Mesendoderm (in vitro differentiated cells): ENCODE results near the gene COQ10A.

ENCODE experiments used
- DNase-seq: peaks from one replicate; pipeline ENCODE4 v3.0.0; 2013
- H2AK5ac ChIP-seq: 2 replicates; pipeline ENCODE4 v1.6.1; 2013; ENCODE audit warnings: low read length, inconsistent platforms
- H2BK120ac ChIP-seq: 2 replicates; pipeline ENCODE4 v1.6.1; 2013; ENCODE audit warnings: low read depth, mild to moderate bottlenecking, low read length, moderate library complexity, mixed read lengths
- H2BK15ac ChIP-seq: replicated peaks from 2 replicates; pipeline ENCODE4 v1.6.1; 2013; ENCODE audit warnings: low read depth, mild to moderate bottlenecking, moderate library complexity
- H2BK5ac ChIP-seq: 2 replicates; pipeline ENCODE4 v1.6.1; 2013; ENCODE audit warnings: low read length, inconsistent platforms
- H3K18ac ChIP-seq: 2 replicates; pipeline ENCODE4 v1.6.1; 2013; ENCODE audit warnings: mild to moderate bottlenecking, low read length, mixed read lengths
- H3K23ac ChIP-seq: one replicate; pipeline ENCODE4 v1.6.1; 2013; ENCODE audit warnings: low read length
- H3K27ac ChIP-seq: 2 replicates; pipeline ENCODE4 v1.5.1; 2013; ENCODE audit warnings: low read depth, mild to moderate bottlenecking, inconsistent platforms, low read length, moderate library complexity
- H3K27me3 ChIP-seq: 2 replicates; pipeline ENCODE4 v1.6.1; 2013; ENCODE audit warnings: low read length, control low read depth, mild to moderate bottlenecking, inconsistent platforms; ENCODE audit not compliant: insufficient read depth, poor library complexity
- H3K36me3 ChIP-seq: 2 replicates; pipeline ENCODE4 v1.6.1; 2013; ENCODE audit warnings: low read length, inconsistent platforms; ENCODE audit not compliant: control insufficient read depth, insufficient read depth
- H3K4ac ChIP-seq: one replicate; pipeline ENCODE4 v1.6.1; 2013; ENCODE audit warnings: low read depth, mild to moderate bottlenecking, low read length, moderate library complexity
- H3K4me1 ChIP-seq: 2 replicates; pipeline ENCODE4 v1.6.1; 2013; ENCODE audit warnings: low read depth, low read length, inconsistent platforms; ENCODE audit not compliant: control insufficient read depth
- H3K4me2 ChIP-seq: 2 replicates; pipeline ENCODE4 v1.6.1; 2013; ENCODE audit warnings: low read length
- H3K4me3 ChIP-seq: 2 replicates; pipeline ENCODE4 v1.5.1; 2013; ENCODE audit warnings: mild to moderate bottlenecking, low read length
- H3K56ac ChIP-seq: one replicate; pipeline ENCODE4 v1.6.1; 2013; ENCODE audit warnings: low read length
- H3K79me1 ChIP-seq: 2 replicates; pipeline ENCODE4 v1.6.1; 2013; ENCODE audit warnings: low read length, inconsistent platforms
- H3K79me2 ChIP-seq: 2 replicates; pipeline ENCODE4 v1.6.1; 2013; ENCODE audit warnings: mild to moderate bottlenecking, low read length; ENCODE audit not compliant: control insufficient read depth, insufficient read depth
- H3K9ac ChIP-seq: 2 replicates; pipeline ENCODE4 v1.6.1; 2013; ENCODE audit warnings: low read length, inconsistent platforms
- H4K5ac ChIP-seq: one replicate; pipeline ENCODE4 v1.6.1; 2013; ENCODE audit warnings: low read length
- H4K8ac ChIP-seq: one replicate; pipeline ENCODE4 v1.6.1; 2013; ENCODE audit warnings: low read depth, mild to moderate bottlenecking, control low read depth, low read length, moderate library complexity
- WGBS: extraction: QIAGEN DNeasy Blood & Tissue Kit; methylation state at CpG from one replicate; pipeline ENCODE4 v1.1.7; 2013; ENCODE audit warnings: low lambda C conversion rate, missing lambda C conversion rate; ENCODE audit not compliant: insufficient coverage; ENCODE audit errors: extremely low coverage; 5-methylcytosine and 5-hydroxymethylcytosine counted together

Gene COQ10A

GRCh38 chr12:56296295-56296694 lies 29.6 kb downstream of the COQ10A start:
- no peak for DNase-seq
- H2BK15ac ChIP-seq: no peak overlapping the region
- no peak overlapping the region for H3K23ac ChIP-seq
- H3K36me3 ChIP-seq: no peaks in the 10 kb centered on the region
- H3K27ac ChIP-seq: no peak overlapping the region
- no peak overlapping the region for H4K5ac ChIP-seq
- no peak overlapping the region for H3K56ac ChIP-seq
- no CpG with 5 or more reads among the region's 5 CpGs for WGBS
- no peak overlapping the region for H3K18ac ChIP-seq
- H3K4ac ChIP-seq: no peak overlapping the region
- no peak overlapping the region for H2AK5ac ChIP-seq
- peaks cover 45% of the 10 kb centered on the region for H3K79me2 ChIP-seq
- no peak overlapping the region for H3K4me3 ChIP-seq
- no peak overlapping the region for H3K4me2 ChIP-seq
- peaks cover 21% of the 10 kb centered on the region for H3K79me1 ChIP-seq
- no peak overlapping the region for H2BK120ac ChIP-seq
- no peaks in the 10 kb centered on the region for H3K27me3 ChIP-seq
- H3K9ac ChIP-seq: no peak overlapping the region
- H4K8ac ChIP-seq: no peak overlapping the region
- H2BK5ac ChIP-seq: no peak overlapping the region
- H3K4me1 ChIP-seq: peaks cover 7% of the 10 kb centered on the region

GRCh38 chr12:56297400-56297799 lies 30.7 kb downstream of the COQ10A start:
- no peak overlapping the region for H2BK120ac ChIP-seq
- no peak for DNase-seq
- no peak overlapping the region for H3K9ac ChIP-seq
- H3K4me2 ChIP-seq: no peak overlapping the region
- no peak overlapping the region for H3K4me3 ChIP-seq
- H3K4me1 ChIP-seq: peaks cover 7% of the 10 kb centered on the region
- WGBS: no CpG with 5 or more reads among the region's 8 CpGs
- no peak overlapping the region for H2BK15ac ChIP-seq
- no peak overlapping the region for H2BK5ac ChIP-seq
- no peaks in the 10 kb centered on the region for H3K27me3 ChIP-seq
- H4K8ac ChIP-seq: no peak overlapping the region
- no peak overlapping the region for H2AK5ac ChIP-seq
- H4K5ac ChIP-seq: no peak overlapping the region
- no peak overlapping the region for H3K4ac ChIP-seq
- no peak overlapping the region for H3K18ac ChIP-seq
- peaks cover 19% of the 10 kb centered on the region for H3K79me1 ChIP-seq
- no peak overlapping the region for H3K27ac ChIP-seq
- no peak overlapping the region for H3K23ac ChIP-seq
- H3K36me3 ChIP-seq: no peaks in the 10 kb centered on the region
- H3K56ac ChIP-seq: no peak overlapping the region
- peaks cover 41% of the 10 kb centered on the region for H3K79me2 ChIP-seq

- H3K27ac ChIP-seq: no peak overlapping the region
These were observed 32.1 kb downstream of the COQ10A start for GRCh38 chr12:56298828-56299227.

GRCh38 chr12:56299308-56299852 lies 32.6 kb downstream of the COQ10A start:
- Histone ChIP-seq H3K18ac (peak overlapping the region; percentile 8), H3K56ac (peak overlapping the region; percentile 95), H3K27ac (peak overlapping the region; percentile 84), H3K9ac (peak overlapping the region; percentile 98), H4K5ac (no peak overlapping the region), H4K8ac (no peak overlapping the region), H2BK15ac (no peak overlapping the region), H3K23ac (no peak overlapping the region), H3K79me1 (peaks cover 16% of the 10 kb centered on the region), H2AK5ac (peak overlapping the region; percentile 45), H3K36me3 (no peaks in the 10 kb centered on the region), H2BK5ac (no peak overlapping the region), H3K79me2 (peaks cover 35% of the 10 kb centered on the region), H3K4me2 (peak overlapping the region; percentile 36), H3K4me1 (peaks cover 7% of the 10 kb centered on the region), H2BK120ac (no peak overlapping the region), H3K27me3 (no peaks in the 10 kb centered on the region), H3K4ac (peak overlapping the region; percentile 60), H3K4me3 (peak overlapping the region; percentile 98)
- WGBS: no CpG with 5 or more reads among the region's 10 CpGs
- peak; percentile 10 for DNase-seq

More at GRCh38 chr12:56298828-56299227, 32.1 kb downstream of the COQ10A start:
- Histone ChIP-seq H3K56ac (peak overlapping the region; percentile 95), H3K4me3 (peak overlapping the region; percentile 98), H2BK15ac (no peak overlapping the region), H3K4me1 (peaks cover 7% of the 10 kb centered on the region), H3K79me1 (peaks cover 16% of the 10 kb centered on the region), H2AK5ac (no peak overlapping the region), H3K36me3 (no peaks in the 10 kb centered on the region), H4K8ac (no peak overlapping the region), H3K4ac (no peak overlapping the region), H3K23ac (no peak overlapping the region), H3K4me2 (peak overlapping the region; percentile 36), H3K9ac (peak overlapping the region; percentile 98), H3K18ac (no peak overlapping the region), H3K79me2 (peaks cover 39% of the 10 kb centered on the region), H2BK120ac (no peak overlapping the region), H4K5ac (no peak overlapping the region), H2BK5ac (no peak overlapping the region), H3K27me3 (no peaks in the 10 kb centered on the region)
- no CpG with 5 or more reads among the region's 5 CpGs for WGBS
- no peak for DNase-seq

- Histone ChIP-seq H3K4me2 (peak within 1 kb of the TSS; percentile 36), H4K5ac (no peak within 1 kb of the TSS), H3K23ac (no peak within 1 kb of the TSS), H2BK120ac (no peak within 1 kb of the TSS), H3K79me1 (peaks cover 16% of the 10 kb centered on the region), H3K27me3 (no peaks in the 10 kb centered on the region), H3K4ac (peak within 1 kb of the TSS; percentile 60), H3K27ac (peak within 1 kb of the TSS; percentile 84), H3K18ac (peak within 1 kb of the TSS; percentile 8), H4K8ac (no peak within 1 kb of the TSS), H3K4me3 (peak within 1 kb of the TSS; percentile 98), H3K56ac (peak within 1 kb of the TSS; percentile 95), H2BK5ac (peak within 1 kb of the TSS; percentile 20), H3K4me1 (peaks cover 7% of the 10 kb centered on the region), H3K9ac (peak within 1 kb of the TSS; percentile 98), H3K79me2 (peaks cover 32% of the 10 kb centered on the region), H2BK15ac (no peak within 1 kb of the TSS), H3K36me3 (no peaks in the 10 kb centered on the region), H2AK5ac (peak within 1 kb of the TSS; percentile 56)
- no CpG with 5 or more reads among the region's 63 CpGs for WGBS
- DNase-seq: peak; percentile 99
These were observed 33.3 kb downstream of the COQ10A start, which contains the start of gene CS for GRCh38 chr12:56299853-56300643. Gene CS, minus strand, starts transcription at chr12:56300330. Its CDS starts 129 bp downstream, at chr12:56300201.
